SHP77 (cell line): ENCODE results near the gene PRSS36.

ENCODE experiments used
- DNase-seq, 2 experiments: peaks; one replicate each; lab custom pipeline; 2025; lab: John Stamatoyannopoulos, UW

Gene PRSS36

DNA sequence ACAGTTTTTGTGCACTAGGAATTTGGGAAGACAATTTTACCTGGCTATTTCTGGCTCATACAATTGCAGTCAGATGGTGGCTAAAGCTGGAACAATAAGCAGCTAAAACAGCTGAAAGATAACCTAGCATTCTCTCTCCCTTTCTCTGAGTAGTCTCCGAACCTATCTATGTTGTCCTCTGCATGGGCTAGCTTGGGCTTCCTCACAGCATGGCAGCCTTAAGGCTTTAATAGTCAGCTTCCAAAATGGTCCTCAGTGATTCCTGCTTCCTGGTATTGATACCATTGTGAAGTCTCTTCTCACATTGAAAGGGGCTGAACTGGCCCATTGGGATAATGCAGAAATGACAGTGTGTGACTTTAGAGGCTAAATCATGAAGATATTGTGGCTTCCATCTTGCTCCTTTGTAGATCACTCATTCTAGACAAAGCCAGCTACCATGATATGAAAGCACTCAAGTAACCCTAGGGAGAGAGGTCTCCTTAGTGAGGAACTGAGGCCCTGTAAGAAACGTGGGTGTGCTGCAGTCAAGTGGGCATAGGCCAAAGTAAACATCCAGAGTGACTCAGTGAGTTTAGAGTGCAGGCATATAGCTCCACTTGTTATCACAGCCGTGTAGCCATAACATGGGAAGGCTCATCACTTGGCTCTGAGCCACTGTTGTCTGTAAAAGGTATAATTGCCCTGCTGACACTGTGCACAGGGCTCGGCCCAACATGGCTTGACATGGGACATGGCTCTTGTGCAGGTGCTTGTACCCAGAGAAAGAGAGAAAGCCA is 49.8 kb downstream of the PRSS36 start:
- peak in 1 of 2 experiments; percentile 5 for DNase-seq

DNA sequence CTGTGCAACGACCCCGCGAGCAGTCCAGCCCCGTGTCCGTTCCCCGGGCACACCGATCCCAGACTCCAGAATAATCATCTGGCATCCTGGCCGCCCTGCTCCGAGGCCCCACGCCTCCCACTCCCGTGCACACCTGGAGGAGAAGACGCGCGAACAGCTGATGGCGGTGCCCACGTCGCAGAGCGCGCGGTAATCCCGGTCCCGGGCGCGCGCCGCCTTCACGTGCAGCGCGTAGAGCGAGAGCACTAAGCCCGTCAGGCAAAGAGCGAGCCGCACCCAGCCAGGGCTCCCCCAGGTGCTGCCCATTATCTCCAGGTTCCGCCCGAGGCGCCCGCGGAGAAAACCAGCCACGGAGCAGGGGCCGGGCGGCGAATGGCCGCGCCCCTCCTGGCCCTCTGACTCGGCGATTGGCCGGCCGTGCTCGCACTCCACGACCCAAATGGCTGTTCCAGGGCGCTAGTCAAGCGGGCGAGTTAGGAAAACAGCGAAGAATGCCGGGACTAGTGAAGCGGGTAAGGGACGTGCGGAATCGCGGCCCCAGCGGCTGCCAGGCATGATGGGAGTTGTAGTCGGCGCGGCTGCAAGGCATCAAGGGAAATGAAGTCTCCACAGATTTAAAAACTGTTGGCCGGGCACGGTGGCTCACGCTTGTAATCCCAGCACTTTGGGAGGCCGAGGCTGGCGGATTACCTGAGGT is 55.3 kb downstream of the PRSS36 start, which contains the start of gene VKORC1:
Gene VKORC1, minus strand, starts transcription at position 374 of the 697 bp plus-strand sequence. Its CDS starts 68 bp downstream, at position 306.
- peak; percentile 98 to 99 for DNase-seq

DNA sequence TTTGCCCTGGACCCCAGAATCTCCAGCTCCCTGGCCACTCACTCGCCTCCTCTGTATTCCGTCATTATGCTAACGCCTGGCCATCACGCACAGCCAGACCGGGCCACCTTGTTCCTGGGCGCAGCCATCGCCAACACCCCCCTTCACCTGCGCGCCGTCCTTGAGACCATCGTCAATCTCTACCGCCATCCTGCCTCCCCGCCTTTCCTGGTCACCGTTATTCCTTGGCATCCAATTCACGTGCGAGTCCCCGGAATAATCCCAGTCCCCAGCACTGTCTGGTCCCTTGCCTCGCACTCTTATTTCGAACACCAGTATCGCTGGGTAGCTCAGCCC is 55.8 kb downstream of the PRSS36 start:
- DNase-seq = peak in 1 of 2 experiments; percentile 13

DNA sequence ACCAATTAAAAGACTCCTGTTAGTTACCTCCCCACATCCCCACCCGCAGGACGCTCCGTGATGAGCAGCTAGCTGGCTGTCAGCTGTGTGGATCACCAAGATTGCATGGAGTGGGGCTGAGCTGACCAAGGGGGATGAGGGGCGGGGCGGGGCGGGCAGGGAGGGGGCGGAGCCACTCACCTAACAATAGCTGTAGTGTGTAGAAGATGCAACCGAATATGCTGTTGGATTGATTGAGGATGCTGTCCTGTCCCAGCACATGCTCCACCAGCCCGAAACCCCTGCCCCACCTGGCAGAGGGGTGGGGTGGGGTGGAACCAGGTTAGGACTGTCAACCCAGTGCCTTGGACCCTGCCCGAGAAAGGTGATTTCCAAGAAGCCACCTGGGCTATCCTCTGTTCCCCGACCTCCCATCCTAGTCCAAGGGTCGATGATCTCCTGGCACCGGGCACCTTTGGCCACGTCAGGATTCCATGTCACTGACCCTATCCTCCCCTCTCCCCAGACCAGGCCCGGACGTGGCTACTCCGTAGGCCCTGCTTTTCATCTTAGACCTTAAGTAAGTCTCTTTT is 56.6 kb downstream of the PRSS36 start:
- DNase-seq = peak in 1 of 2 experiments; percentile 36

DNA sequence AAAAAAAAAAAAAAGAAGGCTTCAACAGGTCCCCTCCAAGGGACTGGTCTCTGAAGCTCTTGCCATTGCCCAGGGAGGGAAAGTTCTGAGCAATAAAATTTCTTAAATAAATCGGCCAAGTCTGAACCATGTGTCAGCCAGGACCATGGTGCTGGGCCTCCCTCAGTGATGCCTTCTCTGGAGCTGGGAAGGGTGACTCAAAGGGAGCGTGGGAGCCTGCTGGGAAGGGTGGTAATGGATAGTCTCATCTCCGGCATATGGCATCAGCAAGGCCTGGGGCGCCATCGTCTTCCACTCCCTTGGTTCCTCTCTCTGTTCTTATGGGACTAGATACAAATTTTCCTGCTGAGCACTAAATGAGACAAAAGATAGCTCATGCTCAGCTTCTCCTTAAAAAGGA is 57.5 kb downstream of the PRSS36 start:
- DNase-seq = no peak

DNA sequence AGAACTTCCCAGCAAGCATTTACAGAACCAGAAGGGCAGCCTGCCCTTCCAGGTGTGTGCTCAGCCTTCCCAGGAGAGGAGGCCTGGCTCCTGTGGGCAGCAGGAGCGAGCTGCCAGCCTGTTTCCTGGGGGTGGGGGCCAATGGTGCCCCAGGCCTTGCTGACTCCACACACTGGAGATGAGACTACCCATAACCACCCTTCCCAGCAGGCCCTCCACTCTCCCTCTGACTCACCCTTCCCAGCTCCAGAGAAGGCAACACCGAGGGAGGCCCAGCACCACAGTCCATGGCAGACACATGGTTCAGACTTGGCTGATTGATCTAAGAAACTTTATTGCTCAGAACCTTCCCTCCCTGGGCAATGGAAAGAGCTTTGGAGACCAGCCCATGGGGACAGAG is 59.3 kb downstream of the PRSS36 start:
- no peak for DNase-seq

DNA sequence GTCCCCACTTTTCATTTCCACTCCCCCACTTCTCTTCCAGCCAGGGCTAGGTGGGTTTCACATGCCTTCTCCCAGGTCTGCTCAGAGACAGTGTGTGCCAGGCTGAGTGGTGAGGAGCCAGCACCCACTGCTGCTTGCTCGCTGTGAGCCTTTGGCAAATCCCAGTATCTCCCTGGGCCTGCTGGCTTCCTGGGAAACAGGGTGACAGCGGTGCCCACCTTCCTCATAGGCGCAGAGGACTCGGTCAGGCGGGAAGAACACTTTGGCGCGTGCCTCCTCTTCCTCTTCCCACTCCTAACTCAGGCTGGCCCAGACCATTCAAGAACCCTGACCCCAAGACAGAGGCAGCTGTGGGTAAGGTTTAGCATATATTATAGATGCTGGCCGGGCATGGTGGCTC is 60.7 kb downstream of the PRSS36 start:
- no peak for DNase-seq
